Caco-2 (cell line): Measurements from ENCODE around the gene PLD3. TPM values are rescaled to one million over a fixed set of nuclear protein-coding genes. Genes with fewer than 3 reads are reported as not detected.

Experiments used
- BruUV-seq: library from RNA; stranded (reverse); fragments of 400-500 nt; replicated peaks from 2 replicates; lab custom pipeline; 2021; lab: Mats Ljungman, UMichigan
- CTCF ChIA-PET: fragments of 300-600 bp; sonication (Branson Sonifier 250); formaldehyde crosslinking; loops from one replicate; lab custom pipeline; 2022; ENCODE audit warnings: antibody characterized with exemption; lab: Charles Lee
- POLR2A ChIA-PET: fragments of 300-600 bp; sonication (Branson Sonifier 250); formaldehyde crosslinking; loops from one replicate; lab custom pipeline; 2022; ENCODE audit warnings: antibody characterized with exemption; lab: Charles Lee
- DNase-seq, 2 experiments: peaks; one replicate each; pipeline versions ENCODE4 v3.0.0 to v3.0.0-alpha.2; 2020 to 2022
- H3K27me3 ChIP-seq: replicated peaks from 2 replicates; pipeline ENCODE4 v1.6.0; 2011; ENCODE audit warnings: low read length; ENCODE audit not compliant: control insufficient read depth, insufficient read depth
- H3K36me3 ChIP-seq: 2 replicates; pipeline ENCODE4 v1.5.1; 2011; ENCODE audit warnings: low read length; ENCODE audit not compliant: control insufficient read depth, insufficient read depth
- H3K4me1 ChIP-seq: fragments of 250-450 bp; sonication (Bioruptor Pico); 2 replicates; pipeline ENCODE4 v1.5.1; 2020; ENCODE audit warnings: mild to moderate bottlenecking
- H3K4me3 ChIP-seq: 2 replicates; pipeline ENCODE4 v1.5.1; 2011; ENCODE audit warnings: low read depth, mild to moderate bottlenecking, control low read depth, low read length
- H3K9me3 ChIP-seq: fragments of 250-450 bp; sonication (Bioruptor Pico); 2 replicates; pipeline ENCODE4 v1.5.1; 2020; ENCODE audit warnings: mild to moderate bottlenecking, moderate library complexity
- H3K27ac Mint-ChIP-seq: one replicate; pipeline ENCODE4 v1.8.0; 2022; ENCODE audit warnings: mixed read lengths; ENCODE audit not compliant: unreplicated experiment
- H3K27me3 Mint-ChIP-seq: one replicate; pipeline ENCODE4 v1.8.0; 2022; ENCODE audit warnings: mixed read lengths; ENCODE audit not compliant: insufficient read depth, unreplicated experiment
- H3K36me3 Mint-ChIP-seq: one replicate; pipeline ENCODE4 v1.8.0; 2022; ENCODE audit warnings: mild to moderate bottlenecking, mixed read lengths; ENCODE audit not compliant: insufficient read depth, unreplicated experiment
- H3K4me1 Mint-ChIP-seq: one replicate; pipeline ENCODE4 v1.8.0; 2022; ENCODE audit warnings: low read depth, mixed read lengths; ENCODE audit not compliant: unreplicated experiment
- H3K4me3 Mint-ChIP-seq: one replicate; pipeline ENCODE4 v1.8.0; 2022; ENCODE audit warnings: mild to moderate bottlenecking, moderate library complexity, mixed read lengths; ENCODE audit not compliant: unreplicated experiment
- H3K9me3 Mint-ChIP-seq: one replicate; pipeline ENCODE4 v1.8.0; 2022; ENCODE audit warnings: mixed read lengths; ENCODE audit not compliant: unreplicated experiment
- CTCF ChIP-seq, 2 experiments: fragments of 200-600 bp in 1 of 2; IDR thresholded peaks; 1 replicate in 1 of 2; 2 replicates in 1 of 2; pipeline versions ENCODE4 v1.5.1 to v1.8.0; 2011 to 2022; ENCODE audit warnings: antibody characterized with exemption in 1 of 2, control low read depth in 1 of 2, inconsistent platforms in 1 of 2, low read depth in 1 of 2, low read length in 1 of 2, mild to moderate bottlenecking in 1 of 2, moderate library complexity in 1 of 2; ENCODE audit not compliant: insufficient read depth in 1 of 2, severe bottlenecking in 1 of 2, unreplicated experiment in 1 of 2
- intact Hi-C: fragments of 100-400 bp; cut with micrococcal nuclease; formaldehyde crosslinking; loops from one replicate; pipeline ENCODE4 v1.10.0; 2022; ENCODE audit not compliant: unreplicated experiment
- total RNA-seq: library from RNA; stranded (reverse); gene quantifications from 2 replicates; pipeline ENCODE4 v1.2.3, GENCODE V29; 2022

Gene PLD3
- total RNA-seq, 1 experiment from 2014 or later = 114 TPM

GRCh38 chr19:40342644-40343311, 5.7 kb upstream of the PLD3 start:
- Histone ChIP-seq H3K9me3 (no peaks in the 10 kb centered on the region), H3K4me3 (no peak overlapping the region), H3K27me3 (no peaks in the 10 kb centered on the region), H3K36me3 (no peaks in the 10 kb centered on the region), H3K4me1 (no peaks in the 10 kb centered on the region)
- CTCF ChIA-PET = no interaction called here
- no peaks in the 10 kb centered on the region for H3K9me3 Mint-ChIP-seq
- H3K27ac Mint-ChIP-seq = no peak overlapping the region
- no TSS peak for BruUV-seq
- DNase-seq = no peak
- peaks cover 16% of the 10 kb centered on the region for H3K36me3 Mint-ChIP-seq
- H3K4me1 Mint-ChIP-seq = no peaks in the 10 kb centered on the region
- TF ChIP-seq CTCF (IDR thresholded peaks at IDR 0.05; ENCODE audit: insufficient read depth in 1 of 2, low read depth in 1 of 2, low read length in 1 of 2, severe bottlenecking in 1 of 2, unreplicated experiment in 1 of 2) = no peak
- H3K4me3 Mint-ChIP-seq = no peak overlapping the region
- intact Hi-C loops = no loop called here
- POLR2A ChIA-PET = no interaction called here
- H3K27me3 Mint-ChIP-seq = no peaks in the 10 kb centered on the region

- TF ChIP-seq CTCF (IDR thresholded peaks at IDR 0.05; ENCODE audit: insufficient read depth in 1 of 2, low read depth in 1 of 2, low read length in 1 of 2, severe bottlenecking in 1 of 2, unreplicated experiment in 1 of 2) = no peak
- no peak for DNase-seq
- Histone ChIP-seq H3K36me3 (no peaks in the 10 kb centered on the region), H3K9me3 (no peaks in the 10 kb centered on the region), H3K4me1 (0 out of 2 replicates have a peak, but pooled peaks cover 5% of the 10 kb centered on the region), H3K4me3 (no peak overlapping the region), H3K27me3 (no peaks in the 10 kb centered on the region)
- no TSS peak for BruUV-seq
- ChIA-PET POLR2A (no interaction called here), CTCF (no interaction called here)
- no peak overlapping the region for H3K4me3 Mint-ChIP-seq
- no peaks in the 10 kb centered on the region for H3K4me1 Mint-ChIP-seq
- no peaks in the 10 kb centered on the region for H3K27me3 Mint-ChIP-seq
- no peaks in the 10 kb centered on the region for H3K9me3 Mint-ChIP-seq
- H3K27ac Mint-ChIP-seq = no peak overlapping the region
- intact Hi-C loops = no loop called here
- peaks cover 21% of the 10 kb centered on the region for H3K36me3 Mint-ChIP-seq
Measured at GRCh38 chr19:40344422-40344821, 4.1 kb upstream of the PLD3 start.

- H3K27me3 ChIP-seq = no peaks in the 10 kb centered on the region
- no peaks in the 10 kb centered on the region for H3K9me3 ChIP-seq
- H3K4me3 ChIP-seq = peak overlapping the region; percentile 79
- 0 out of 2 replicates have a peak, but pooled peaks cover 5% of the 10 kb centered on the region for H3K4me1 ChIP-seq
- Mint-ChIP-seq H3K9me3 (no peaks in the 10 kb centered on the region), H3K27me3 (no peaks in the 10 kb centered on the region), H3K36me3 (peaks cover 14% of the 10 kb centered on the region), H3K4me1 (no peaks in the 10 kb centered on the region), H3K27ac (peak overlapping the region; percentile 85), H3K4me3 (peak overlapping the region; percentile 92)
- TF ChIP-seq CTCF (IDR thresholded peaks at IDR 0.05; ENCODE audit: insufficient read depth in 1 of 2, low read depth in 1 of 2, low read length in 1 of 2, severe bottlenecking in 1 of 2, unreplicated experiment in 1 of 2) = no peak
- TSS peak; percentile 77 for BruUV-seq
- ChIA-PET POLR2A (interaction anchor here (0.5 to 1.2 kb wide), 3 partner anchors 72 to 142 kb away, joined by 3 to 14 read pairs (median 5); partner anchors contain the start of gene BLVRB), CTCF (interaction anchor here (0.8 to 1.2 kb wide), 3 partner anchors 32 to 72 kb away, joined by 6 to 7 read pairs (median 6); no protein-coding TSS in a partner anchor)
- H3K36me3 ChIP-seq = no peaks in the 10 kb centered on the region
- intact Hi-C loops = loop anchor here (1.0 to 2.0 kb wide), 2 partner anchors 72 to 94 kb away; no protein-coding TSS in a partner anchor
- peak in 1 of 2 experiments; percentile 14 for DNase-seq
Measured at GRCh38 chr19:40348961-40349507, 539 bp downstream of the PLD3 start.
